Activated T-helper 17 cell treated with anti-CD3 and anti-CD28 coated beads, Interleukin-2, amount 50 U/mL, for 72 hours (primary cell): ENCODE measurements around the gene RPS6KA4. TPM values are rescaled to one million over a fixed set of nuclear protein-coding genes. Genes with fewer than 3 reads are reported as not detected.
"Not testable (repeated sequence)": the region's sequence is repeated elsewhere in the genome, so short reads cannot be mapped to it uniquely, and the experiment has no call there.

ENCODE experiments used
- ATAC-seq: fragments of 150-1000 bp; cut with Tn5 transposase; replicated peaks from 2 replicates; pipeline ENCODE4 v1.10.0; 2021; ENCODE audit warnings: mild to moderate bottlenecking, moderate library complexity
- H3K27ac Mint-ChIP-seq: one replicate; pipeline ENCODE4 v1.8.0; 2022; ENCODE audit warnings: mixed read lengths
- H3K27me3 Mint-ChIP-seq: one replicate; pipeline ENCODE4 v1.8.0; 2022; ENCODE audit warnings: mixed read lengths
- H3K36me3 Mint-ChIP-seq: one replicate; pipeline ENCODE4 v1.8.0; 2022; ENCODE audit warnings: low read depth, mild to moderate bottlenecking, mixed read lengths
- H3K4me1 Mint-ChIP-seq: one replicate; pipeline ENCODE4 v1.8.0; 2022; ENCODE audit warnings: mixed read lengths
- H3K4me3 Mint-ChIP-seq: one replicate; pipeline ENCODE4 v1.8.0; 2022; ENCODE audit warnings: mild to moderate bottlenecking, mixed read lengths
- H3K9me3 Mint-ChIP-seq: one replicate; pipeline ENCODE4 v1.8.0; 2022; ENCODE audit warnings: mixed read lengths
- total RNA-seq, 2 donors: library from RNA; stranded (reverse); gene quantifications; one replicate each; pipeline ENCODE4 v1.2.3, GENCODE V29; 2022

Gene RPS6KA4
- total RNA-seq, 2 donors from 2014 or later = 14.8 to 33.3 TPM

DNA sequence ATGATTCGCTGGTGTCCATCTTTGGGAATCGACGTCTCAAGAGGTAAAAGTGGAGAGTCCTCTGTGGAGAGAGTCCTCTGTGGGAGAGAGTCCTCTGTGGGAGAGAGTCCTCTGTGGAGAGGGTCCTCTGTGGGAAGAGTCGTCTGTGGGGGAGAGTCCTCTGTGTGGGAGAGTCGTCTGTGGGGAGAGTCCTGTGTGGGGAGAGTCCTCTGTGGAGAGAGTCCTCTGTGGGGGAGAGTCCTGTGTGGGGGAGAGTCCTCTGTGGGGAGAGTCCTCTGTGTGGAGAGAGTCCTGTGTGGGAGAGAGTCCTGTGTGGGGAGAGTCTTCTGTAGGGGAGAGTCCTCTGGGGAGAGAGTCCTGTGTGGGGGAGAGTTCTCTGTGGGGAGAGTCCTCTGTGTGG lies 37.9 kb upstream of the RPS6KA4 start:
- H3K27ac Mint-ChIP-seq = peak overlapping the region; percentile 97
- no peak overlapping the region for H3K4me3 Mint-ChIP-seq
- ATAC-seq = no peak
- peaks cover 23% of the 10 kb centered on the region for H3K4me1 Mint-ChIP-seq
- no peaks in the 10 kb centered on the region for H3K9me3 Mint-ChIP-seq
- no peaks in the 10 kb centered on the region for H3K27me3 Mint-ChIP-seq
- H3K36me3 Mint-ChIP-seq = peaks cover 59% of the 10 kb centered on the region

- no peak overlapping the region for H3K4me3 Mint-ChIP-seq
- no peaks in the 10 kb centered on the region for H3K27me3 Mint-ChIP-seq
- peaks cover 54% of the 10 kb centered on the region for H3K36me3 Mint-ChIP-seq
- no peak for ATAC-seq
- no peaks in the 10 kb centered on the region for H3K9me3 Mint-ChIP-seq
- H3K4me1 Mint-ChIP-seq = peaks cover 21% of the 10 kb centered on the region
- peak overlapping the region; percentile 97 for H3K27ac Mint-ChIP-seq
These were observed 37.4 kb upstream of the RPS6KA4 start for GRCh38 chr11:64321533-64321932.

- ATAC-seq = no peak
- peaks cover 19% of the 10 kb centered on the region for H3K4me1 Mint-ChIP-seq
- H3K27ac Mint-ChIP-seq = no peak overlapping the region
- H3K4me3 Mint-ChIP-seq = no peak overlapping the region
- peaks cover 40% of the 10 kb centered on the region for H3K36me3 Mint-ChIP-seq
- H3K27me3 Mint-ChIP-seq = no peaks in the 10 kb centered on the region
- H3K9me3 Mint-ChIP-seq = no peaks in the 10 kb centered on the region
These were observed 36.1 kb upstream of the RPS6KA4 start for GRCh38 chr11:64322925-64323260.

GRCh38 chr11:64323373-64323772 lies 35.6 kb upstream of the RPS6KA4 start:
- ATAC-seq = no peak
- Mint-ChIP-seq H3K4me1 (peaks cover 20% of the 10 kb centered on the region), H3K36me3 (peaks cover 35% of the 10 kb centered on the region)

DNA sequence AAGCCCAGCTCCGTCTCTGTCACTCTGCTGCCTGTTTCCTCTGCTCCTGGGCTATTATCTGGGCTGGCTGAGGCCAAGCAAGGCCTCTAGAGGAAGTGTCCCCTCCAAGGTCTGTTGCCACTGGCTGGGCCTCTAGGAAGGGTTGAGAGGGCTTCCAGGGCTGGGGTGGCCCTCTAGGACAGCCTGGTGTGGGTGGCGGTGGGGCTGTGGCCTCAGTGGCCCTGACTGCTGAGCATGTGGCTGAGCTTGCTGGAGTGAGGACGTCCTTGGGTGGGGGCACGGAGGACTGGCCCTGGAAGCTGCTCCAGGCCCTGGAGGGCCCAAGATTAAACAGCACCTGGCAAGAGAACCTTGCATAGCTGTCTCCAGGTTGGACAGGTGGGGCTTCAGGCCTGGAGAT lies 35.0 kb upstream of the RPS6KA4 start:
- not testable (repeated sequence) for H3K9me3 Mint-ChIP-seq, H3K27ac Mint-ChIP-seq, ATAC-seq, H3K27me3 Mint-ChIP-seq, H3K4me3 Mint-ChIP-seq
- Mint-ChIP-seq H3K36me3 (peaks cover 31% of the 10 kb centered on the region), H3K4me1 (peaks cover 18% of the 10 kb centered on the region)

More at GRCh38 chr11:64323373-64323772, 35.6 kb upstream of the RPS6KA4 start:
- no peaks in the 10 kb centered on the region for H3K27me3 Mint-ChIP-seq
- no peaks in the 10 kb centered on the region for H3K9me3 Mint-ChIP-seq
- no peak overlapping the region for H3K27ac Mint-ChIP-seq
- H3K4me3 Mint-ChIP-seq = no peak overlapping the region

DNA sequence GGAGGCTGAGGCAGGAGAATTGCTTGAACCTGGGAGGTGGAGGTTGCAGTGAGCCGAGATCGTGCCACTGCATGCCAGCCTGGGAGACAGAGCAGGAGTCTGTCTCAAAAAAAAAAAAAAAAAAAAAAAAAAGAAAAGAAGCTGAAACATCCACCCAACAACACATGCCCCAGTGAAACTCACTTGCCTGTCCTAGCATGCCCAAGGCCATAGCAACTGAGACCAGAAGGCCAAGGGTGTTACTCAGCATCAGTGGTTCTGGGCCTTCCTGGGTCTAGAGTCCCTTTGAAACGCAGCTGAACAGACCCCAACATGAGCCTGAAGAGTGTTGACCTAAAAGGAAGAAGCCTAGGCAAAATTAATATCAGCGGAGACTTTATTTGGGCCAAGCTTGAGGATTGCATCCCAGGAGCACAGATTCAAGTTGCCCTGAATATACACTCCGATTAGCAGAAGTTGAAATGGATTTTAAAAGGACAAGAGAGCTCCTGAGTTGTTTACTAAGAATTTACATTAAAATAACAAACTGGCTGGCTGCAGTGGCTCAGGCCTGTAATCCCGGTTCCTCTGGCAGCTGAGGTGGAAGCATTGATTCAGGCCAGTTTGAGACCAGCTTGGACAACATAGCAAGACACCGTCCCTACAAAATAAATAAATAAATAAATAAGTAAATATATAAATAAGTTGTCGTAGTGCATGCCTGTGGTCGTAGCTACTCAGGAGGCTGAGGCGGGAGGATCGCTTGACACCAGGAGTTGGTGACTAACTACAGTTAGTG lies 34.1 kb upstream of the RPS6KA4 start:
- Mint-ChIP-seq H3K36me3 (peaks cover 23% of the 10 kb centered on the region), H3K27me3 (no peaks in the 10 kb centered on the region), H3K4me3 (no peak overlapping the region), H3K4me1 (peaks cover 12% of the 10 kb centered on the region), H3K27ac (no peak overlapping the region), H3K9me3 (no peaks in the 10 kb centered on the region)
- ATAC-seq = no peak

GRCh38 chr11:64327375-64327774 lies 31.6 kb upstream of the RPS6KA4 start:
- no peak overlapping the region for H3K27ac Mint-ChIP-seq
- no peak overlapping the region for H3K4me3 Mint-ChIP-seq
- ATAC-seq = no peak
- H3K27me3 Mint-ChIP-seq = no peaks in the 10 kb centered on the region
- no peaks in the 10 kb centered on the region for H3K9me3 Mint-ChIP-seq
- H3K36me3 Mint-ChIP-seq = no peaks in the 10 kb centered on the region
- H3K4me1 Mint-ChIP-seq = peaks cover 10% of the 10 kb centered on the region

GRCh38 chr11:64327993-64328392 lies 31.0 kb upstream of the RPS6KA4 start:
- Mint-ChIP-seq H3K9me3 (no peaks in the 10 kb centered on the region), H3K4me3 (no peak overlapping the region), H3K27ac (no peak overlapping the region), H3K27me3 (no peaks in the 10 kb centered on the region), H3K36me3 (no peaks in the 10 kb centered on the region), H3K4me1 (peaks cover 10% of the 10 kb centered on the region)
- ATAC-seq = no peak

- Mint-ChIP-seq H3K4me3 (peak overlapping the region; percentile 44), H3K36me3 (peaks cover 13% of the 10 kb centered on the region), H3K4me1 (peaks cover 15% of the 10 kb centered on the region), H3K27me3 (no peaks in the 10 kb centered on the region), H3K9me3 (no peaks in the 10 kb centered on the region), H3K27ac (no peak overlapping the region)
- no peak for ATAC-seq
These were observed 28.1 kb upstream of the RPS6KA4 start for GRCh38 chr11:64330888-64331287.

GRCh38 chr11:64331569-64332371 lies 27.2 kb upstream of the RPS6KA4 start:
- peak overlapping the region; percentile 44 for H3K4me3 Mint-ChIP-seq
- H3K9me3 Mint-ChIP-seq = no peaks in the 10 kb centered on the region
- H3K4me1 Mint-ChIP-seq = peaks cover 15% of the 10 kb centered on the region
- no peaks in the 10 kb centered on the region for H3K27me3 Mint-ChIP-seq
- H3K36me3 Mint-ChIP-seq = peaks cover 13% of the 10 kb centered on the region
- H3K27ac Mint-ChIP-seq = peak overlapping the region; percentile 37
- peak; percentile 88 for ATAC-seq

GRCh38 chr11:64333556-64333955 lies 25.4 kb upstream of the RPS6KA4 start:
- Mint-ChIP-seq H3K27ac (no peak overlapping the region), H3K36me3 (peaks cover 25% of the 10 kb centered on the region), H3K9me3 (no peaks in the 10 kb centered on the region), H3K4me3 (no peak overlapping the region), H3K27me3 (no peaks in the 10 kb centered on the region), H3K4me1 (peaks cover 11% of the 10 kb centered on the region)
- ATAC-seq = no peak

DNA sequence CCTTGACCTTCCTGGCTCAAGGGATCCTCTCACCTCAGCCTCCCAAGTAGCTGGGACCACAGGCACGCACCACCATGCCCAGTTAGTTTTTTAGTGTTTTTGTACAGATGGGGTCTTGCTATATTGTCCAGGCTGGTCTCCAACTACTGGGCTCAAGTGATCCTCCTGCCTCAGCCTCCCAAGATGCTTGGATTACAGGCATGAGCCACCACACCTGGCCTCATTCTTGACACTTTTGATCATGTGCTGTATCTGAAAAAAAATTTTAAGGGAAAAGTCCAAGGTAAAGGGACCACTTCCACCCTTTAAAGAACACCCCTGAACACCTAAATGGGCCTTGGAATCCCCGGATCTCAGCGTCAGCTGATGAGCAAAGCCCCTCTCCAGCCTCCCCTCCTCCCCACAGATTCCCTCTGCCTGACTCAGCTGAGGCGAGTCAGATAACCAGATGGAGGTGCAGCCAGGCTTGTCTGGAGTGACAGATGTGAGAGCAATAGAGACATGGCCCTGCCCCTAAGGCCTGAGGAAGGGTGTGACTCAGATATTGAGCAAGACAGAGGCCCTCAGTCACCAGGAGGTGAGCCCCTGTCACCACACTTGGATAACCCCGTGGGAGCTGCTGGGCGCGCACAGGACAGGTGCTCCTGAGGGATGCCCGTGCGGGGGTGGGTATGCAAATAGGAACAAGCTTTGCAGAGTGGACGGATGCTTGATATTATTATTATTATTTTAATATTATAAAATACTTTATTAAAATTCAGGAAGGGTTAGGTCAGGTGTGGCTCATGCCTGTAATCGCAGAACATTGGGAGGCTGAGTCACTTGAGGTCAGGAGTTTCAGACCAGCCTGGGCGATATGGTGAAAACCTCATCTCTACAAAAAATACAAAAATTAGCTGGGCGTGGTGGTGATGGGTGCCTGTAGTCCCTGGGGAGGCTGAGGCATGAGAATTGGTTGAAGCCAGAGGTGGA lies 23.9 kb upstream of the RPS6KA4 start:
- Mint-ChIP-seq H3K4me1 (peaks cover 19% of the 10 kb centered on the region), H3K9me3 (no peaks in the 10 kb centered on the region), H3K4me3 (peak overlapping the region; percentile 41), H3K27me3 (no peaks in the 10 kb centered on the region), H3K36me3 (peaks cover 34% of the 10 kb centered on the region), H3K27ac (peak overlapping the region; percentile 86)
- peak; percentile 75 for ATAC-seq

DNA sequence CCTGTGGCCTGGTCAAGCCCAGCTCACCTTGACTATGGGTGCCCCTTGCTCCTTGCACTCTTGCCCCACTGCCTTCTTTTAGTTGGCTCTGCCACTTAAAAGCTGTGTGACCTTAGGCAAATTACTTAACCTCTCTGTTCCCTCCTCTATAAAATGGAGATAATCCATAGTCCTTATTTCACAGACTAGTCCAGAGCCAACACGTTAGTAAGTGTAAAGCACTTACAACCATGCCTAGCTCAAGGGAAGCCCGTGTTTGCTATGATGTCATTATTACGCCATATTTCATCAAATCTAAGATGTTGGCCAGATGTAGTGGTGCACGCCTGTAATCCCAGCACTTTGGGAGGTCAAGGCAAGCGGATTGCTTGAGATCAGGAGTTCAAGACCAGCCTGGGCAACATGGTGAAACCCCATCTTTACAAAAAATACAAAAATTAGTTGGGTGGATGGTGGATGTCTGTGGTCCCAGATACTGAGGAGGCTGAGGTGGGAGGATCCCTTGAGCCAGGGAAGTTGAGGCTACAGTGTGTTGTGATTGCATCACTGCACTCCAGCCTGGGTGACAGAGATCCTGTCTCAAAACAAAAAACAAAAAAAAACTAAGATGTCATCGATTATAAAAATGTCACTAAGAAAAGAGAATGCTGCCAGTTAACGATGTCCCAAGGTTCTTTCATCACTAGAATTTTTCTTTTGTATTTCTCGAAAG lies 21.3 kb upstream of the RPS6KA4 start:
- ATAC-seq = no peak
- Mint-ChIP-seq H3K9me3 (no peaks in the 10 kb centered on the region), H3K27ac (peak overlapping the region; percentile 30), H3K4me3 (peak overlapping the region; percentile 96), H3K27me3 (no peaks in the 10 kb centered on the region), H3K4me1 (peaks cover 13% of the 10 kb centered on the region), H3K36me3 (peaks cover 52% of the 10 kb centered on the region)

GRCh38 chr11:64338716-64339115 lies 20.2 kb upstream of the RPS6KA4 start:
- peaks cover 13% of the 10 kb centered on the region for H3K4me1 Mint-ChIP-seq
- ATAC-seq = no peak
- H3K27me3 Mint-ChIP-seq = no peaks in the 10 kb centered on the region
- peak overlapping the region; percentile 96 for H3K4me3 Mint-ChIP-seq
- H3K36me3 Mint-ChIP-seq = peaks cover 48% of the 10 kb centered on the region
- H3K27ac Mint-ChIP-seq = peak overlapping the region; percentile 97
- H3K9me3 Mint-ChIP-seq = no peaks in the 10 kb centered on the region
